Activated T-helper 9 cell treated with anti-CD3 and anti-CD28 coated beads, Interleukin-2, amount 50 U/mL, for 16 hours (primary cell): ENCODE measurements around the gene POLR3E.

Experiments used
- DNase-seq: peaks from one replicate; pipeline ENCODE4 v3.0.0-alpha.2; 2020; ENCODE audit warnings: low read depth

POLR3E gene

GRCh38 chr16:22317001-22317530 lies 19.9 kb downstream of the POLR3E start:
- no peak for DNase-seq

- DNase-seq = no peak
Measured at GRCh38 chr16:22317625-22318024, 20.4 kb downstream of the POLR3E start.

- DNase-seq = peak; percentile 24
Measured at GRCh38 chr16:22318690-22319358, 21.6 kb downstream of the POLR3E start.

GRCh38 chr16:22320572-22321339 lies 23.5 kb downstream of the POLR3E start:
- no peak for DNase-seq

GRCh38 chr16:22321340-22322001 lies 24.3 kb downstream of the POLR3E start:
- DNase-seq = peak; percentile 55

- no peak for DNase-seq
Measured at GRCh38 chr16:22322021-22322471, 24.8 kb downstream of the POLR3E start.

- no peak for DNase-seq
Measured at GRCh38 chr16:22322741-22323140, 25.5 kb downstream of the POLR3E start.

- no peak for DNase-seq
Measured at GRCh38 chr16:22323173-22323958, 26.2 kb downstream of the POLR3E start.

GRCh38 chr16:22323959-22324786 lies 27.0 kb downstream of the POLR3E start:
- no peak for DNase-seq

GRCh38 chr16:22324787-22325597 lies 27.8 kb downstream of the POLR3E start:
- DNase-seq = no peak

- no peak for DNase-seq
Measured at GRCh38 chr16:22325598-22326368, 28.6 kb downstream of the POLR3E start.

- no peak for DNase-seq
Measured at GRCh38 chr16:22326369-22326652, 29.1 kb downstream of the POLR3E start.

- no peak for DNase-seq
Measured at GRCh38 chr16:22326771-22327445, 29.7 kb downstream of the POLR3E start.

GRCh38 chr16:22327446-22327775 lies 30.2 kb downstream of the POLR3E start:
- DNase-seq = no peak

GRCh38 chr16:22328081-22328725 lies 31.0 kb downstream of the POLR3E start:
- no peak for DNase-seq

- DNase-seq = no peak
Measured at GRCh38 chr16:22329199-22329695, 32.0 kb downstream of the POLR3E start.

- DNase-seq = no peak
Measured at GRCh38 chr16:22330326-22330725, 33.1 kb downstream of the POLR3E start.

- no peak for DNase-seq
Measured at GRCh38 chr16:22333457-22333994, 36.3 kb downstream of the POLR3E start.
